MM.1S (cell line): Measurements from ENCODE around the gene COL5A2.

ENCODE experiments used
- EZH2 ChIP-seq: fragments of 300-600 bp; sonication (generic); optimal IDR thresholded peaks from 2 replicates; pipeline ENCODE3; 2017; ENCODE audit warnings: low read depth, mild to moderate bottlenecking, antibody characterized with exemption, low read length, mixed read lengths
- EZH2phosphoT487 ChIP-seq: fragments of 300-600 bp; sonication (generic); IDR thresholded peaks from 2 replicates; pipeline ENCODE4 v1.6.1; 2018; ENCODE audit warnings: antibody characterized with exemption, low read length
- TF ChIP-seq, protein P1 (sequence below): fragments of 300-600 bp; sonication (generic); IDR thresholded peaks from 2 replicates; pipeline ENCODE4 v1.5.1; 2016; ENCODE audit warnings: antibody characterized with exemption, low read length, mixed read lengths

DNA sequence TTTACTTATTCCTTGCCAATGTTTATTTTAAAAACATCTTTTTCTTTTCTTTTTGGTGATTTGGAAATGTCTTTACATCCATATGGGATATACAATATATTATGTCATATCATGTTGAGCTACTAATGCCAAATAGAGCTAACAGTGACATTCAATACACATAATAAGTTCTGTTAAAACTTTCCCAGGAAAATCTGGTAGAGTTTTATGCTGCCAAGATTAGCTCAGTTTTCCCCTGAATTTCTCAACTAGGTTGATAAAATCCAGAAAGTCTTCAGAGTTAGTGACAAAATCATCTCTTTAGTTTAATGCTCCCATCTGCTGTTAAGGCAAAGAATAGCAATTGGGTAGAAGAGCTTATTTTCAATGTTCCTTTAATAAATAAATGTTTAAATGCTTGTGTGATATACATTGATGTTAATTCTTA is 195.5 kb downstream of the COL5A2 start:
- TF ChIP-seq, protein P1, sequence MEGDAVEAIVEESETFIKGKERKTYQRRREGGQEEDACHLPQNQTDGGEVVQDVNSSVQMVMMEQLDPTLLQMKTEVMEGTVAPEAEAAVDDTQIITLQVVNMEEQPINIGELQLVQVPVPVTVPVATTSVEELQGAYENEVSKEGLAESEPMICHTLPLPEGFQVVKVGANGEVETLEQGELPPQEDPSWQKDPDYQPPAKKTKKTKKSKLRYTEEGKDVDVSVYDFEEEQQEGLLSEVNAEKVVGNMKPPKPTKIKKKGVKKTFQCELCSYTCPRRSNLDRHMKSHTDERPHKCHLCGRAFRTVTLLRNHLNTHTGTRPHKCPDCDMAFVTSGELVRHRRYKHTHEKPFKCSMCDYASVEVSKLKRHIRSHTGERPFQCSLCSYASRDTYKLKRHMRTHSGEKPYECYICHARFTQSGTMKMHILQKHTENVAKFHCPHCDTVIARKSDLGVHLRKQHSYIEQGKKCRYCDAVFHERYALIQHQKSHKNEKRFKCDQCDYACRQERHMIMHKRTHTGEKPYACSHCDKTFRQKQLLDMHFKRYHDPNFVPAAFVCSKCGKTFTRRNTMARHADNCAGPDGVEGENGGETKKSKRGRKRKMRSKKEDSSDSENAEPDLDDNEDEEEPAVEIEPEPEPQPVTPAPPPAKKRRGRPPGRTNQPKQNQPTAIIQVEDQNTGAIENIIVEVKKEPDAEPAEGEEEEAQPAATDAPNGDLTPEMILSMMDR: no peak
- no peak for TF ChIP-seq EZH2
- no peak for TF ChIP-seq EZH2phosphoT487
